GM18868 (cell line): ENCODE results near the gene SAXO1.

Source experiments
- ATAC-seq: cut with Tn5 transposase; IDR thresholded peaks from one replicate; pipeline ENCODE4 v1.9.1; 2021; ENCODE audit warnings: mild to moderate bottlenecking, moderate library complexity; ENCODE audit not compliant: unreplicated experiment

The SAXO1 gene

DNA sequence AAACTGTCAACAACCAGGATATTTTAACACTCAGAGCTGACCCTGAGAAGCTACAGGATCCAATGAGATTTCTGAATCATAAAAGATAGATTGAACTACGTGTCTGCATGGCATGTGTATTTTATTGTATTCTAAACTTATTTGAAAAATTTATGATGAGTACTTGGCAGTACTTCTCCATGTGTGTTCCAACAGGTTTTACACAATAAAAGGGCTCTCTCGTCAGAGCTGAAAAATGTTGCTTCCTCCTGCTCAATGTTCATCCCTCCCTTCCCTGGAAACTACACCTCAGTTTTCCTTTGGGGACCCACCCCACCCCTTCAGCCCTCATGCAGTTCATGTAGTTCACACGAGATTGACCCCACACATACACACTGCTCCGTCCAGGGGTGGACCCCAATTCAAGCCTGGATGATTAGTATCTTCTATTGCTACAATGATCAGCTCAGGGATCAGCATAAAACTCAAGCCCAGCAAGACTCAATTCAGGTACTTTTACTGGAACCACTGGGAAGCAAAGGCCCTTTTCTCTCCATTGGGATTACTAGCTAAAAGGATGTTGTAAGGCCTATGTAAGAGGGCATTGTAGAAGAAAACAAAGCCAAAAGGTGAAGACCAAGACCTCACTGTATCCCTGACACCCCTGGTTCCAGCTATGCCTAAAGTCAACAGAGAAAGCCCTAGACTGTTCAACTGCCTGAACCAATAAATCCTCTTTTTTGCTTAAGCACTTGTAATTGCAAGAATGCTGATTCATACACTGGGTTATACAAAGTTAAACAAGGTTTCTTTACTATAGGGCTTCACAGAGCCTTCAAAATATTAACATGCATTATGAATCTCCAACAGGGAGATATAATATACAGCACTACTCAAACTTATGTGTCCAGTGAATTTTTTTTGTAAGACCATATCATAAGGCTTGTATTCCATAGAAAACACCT is 112.6 kb downstream of the SAXO1 start:
- no peak for ATAC-seq

DNA sequence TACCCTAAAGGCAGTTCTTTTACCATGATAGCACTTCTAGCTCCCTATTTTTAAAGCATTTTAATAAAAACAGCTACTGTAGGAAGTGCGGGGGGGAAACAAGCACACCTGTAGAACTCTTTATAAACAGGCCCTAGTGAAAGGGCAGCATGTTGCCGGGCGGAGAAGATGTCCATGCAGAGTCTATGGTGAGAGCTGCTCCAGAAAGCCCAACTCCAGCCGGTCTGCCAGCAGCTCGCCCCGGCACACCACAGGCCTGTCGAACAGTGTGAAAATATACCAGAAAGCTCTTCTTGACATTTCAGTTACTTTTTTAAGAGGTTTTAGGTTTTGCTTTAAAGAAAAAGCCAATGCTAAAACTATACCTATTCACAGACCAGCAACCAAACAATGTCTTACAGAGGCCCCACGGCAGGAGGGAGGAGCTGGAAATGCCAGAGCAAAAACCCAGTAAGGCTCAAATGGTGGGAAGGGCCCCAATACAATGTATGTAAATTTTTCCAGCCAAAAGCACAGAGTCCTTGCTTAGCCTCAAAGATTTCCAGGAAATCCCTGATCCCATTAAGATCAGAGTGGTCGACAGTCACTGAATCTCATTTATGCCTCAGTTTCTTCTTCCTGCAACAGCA is 121.2 kb downstream of the SAXO1 start:
- no peak for ATAC-seq

DNA sequence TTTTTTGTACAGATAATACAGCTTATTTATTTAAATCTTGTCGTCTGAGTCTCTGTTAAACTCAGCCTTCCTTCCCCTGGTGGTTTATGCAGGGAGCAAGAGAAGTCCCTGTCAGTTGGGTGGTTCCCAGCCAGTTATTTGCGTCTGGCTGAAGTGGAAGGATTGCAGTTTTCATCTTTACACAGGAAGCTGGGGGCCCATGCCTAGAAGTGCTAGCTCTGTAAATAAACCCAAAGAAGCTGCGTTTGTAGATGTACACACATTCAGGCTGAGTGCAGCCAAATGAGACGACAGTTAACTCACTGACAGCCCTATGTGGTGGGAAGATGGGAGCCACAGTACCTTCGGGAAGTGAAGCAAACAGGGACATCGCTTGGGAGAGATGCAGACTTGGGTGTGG is 122.1 kb downstream of the SAXO1 start:
- no peak for ATAC-seq

DNA sequence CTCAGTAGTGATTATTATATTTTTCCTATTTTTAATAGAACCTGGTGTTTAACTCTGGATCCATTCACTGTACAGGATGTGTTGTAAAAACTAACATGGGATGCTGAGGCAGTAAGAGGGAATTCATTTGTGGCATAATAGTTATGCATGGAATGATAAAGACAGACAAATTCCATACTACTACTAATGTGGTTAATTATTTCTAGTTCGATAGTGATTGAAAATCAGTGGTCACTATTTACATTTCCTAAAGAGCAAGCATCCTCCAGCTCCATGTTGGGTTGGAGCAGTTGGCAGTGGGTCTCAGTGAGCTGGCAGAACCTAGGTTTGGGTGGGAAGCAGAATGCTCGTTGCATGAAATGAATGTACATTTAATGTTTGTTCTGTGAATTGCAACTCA is 122.6 kb downstream of the SAXO1 start:
- no peak for ATAC-seq

DNA sequence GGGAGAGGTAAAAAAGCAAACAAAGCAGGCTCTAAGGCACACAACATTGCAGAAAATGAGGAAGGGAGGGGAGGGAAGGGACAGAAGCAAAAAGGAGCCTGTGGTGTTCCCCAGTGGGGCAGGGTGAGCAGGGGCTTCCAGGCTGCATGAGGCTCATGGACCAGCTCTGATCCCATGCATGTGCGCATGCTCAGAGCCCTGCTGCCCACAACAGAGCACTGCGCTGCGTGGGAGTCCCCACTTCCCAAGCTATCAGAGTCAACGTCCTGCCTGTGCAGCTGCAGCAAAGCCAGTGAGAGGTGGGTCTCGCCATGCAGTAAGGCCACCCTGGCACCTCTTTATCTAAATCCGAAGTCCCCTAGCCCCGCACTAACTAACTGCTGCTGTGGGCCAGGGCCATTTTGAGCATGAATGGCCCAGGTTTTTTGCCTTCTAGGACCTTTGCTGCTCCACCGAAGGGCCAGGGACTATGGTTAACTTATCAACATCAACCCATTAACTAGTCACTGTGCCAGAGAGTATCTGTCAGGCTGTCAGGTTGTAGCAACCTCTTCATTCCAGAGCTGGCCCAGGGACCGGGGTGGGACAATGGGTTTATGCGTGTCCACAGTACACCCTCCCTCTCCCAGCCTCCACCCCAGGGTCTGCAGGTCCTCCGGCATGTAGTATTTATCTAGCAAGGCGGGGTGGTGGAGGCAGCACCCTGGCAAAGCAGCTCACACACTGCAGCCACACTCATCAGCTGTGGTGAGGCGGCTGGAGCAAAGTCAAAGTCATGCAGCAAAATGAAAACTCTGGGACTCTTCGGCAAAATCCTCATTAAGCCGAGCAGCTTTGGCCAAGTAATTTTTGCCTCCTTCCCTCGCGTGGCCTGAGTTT is 123.6 kb downstream of the SAXO1 start:
- ATAC-seq: no peak

DNA sequence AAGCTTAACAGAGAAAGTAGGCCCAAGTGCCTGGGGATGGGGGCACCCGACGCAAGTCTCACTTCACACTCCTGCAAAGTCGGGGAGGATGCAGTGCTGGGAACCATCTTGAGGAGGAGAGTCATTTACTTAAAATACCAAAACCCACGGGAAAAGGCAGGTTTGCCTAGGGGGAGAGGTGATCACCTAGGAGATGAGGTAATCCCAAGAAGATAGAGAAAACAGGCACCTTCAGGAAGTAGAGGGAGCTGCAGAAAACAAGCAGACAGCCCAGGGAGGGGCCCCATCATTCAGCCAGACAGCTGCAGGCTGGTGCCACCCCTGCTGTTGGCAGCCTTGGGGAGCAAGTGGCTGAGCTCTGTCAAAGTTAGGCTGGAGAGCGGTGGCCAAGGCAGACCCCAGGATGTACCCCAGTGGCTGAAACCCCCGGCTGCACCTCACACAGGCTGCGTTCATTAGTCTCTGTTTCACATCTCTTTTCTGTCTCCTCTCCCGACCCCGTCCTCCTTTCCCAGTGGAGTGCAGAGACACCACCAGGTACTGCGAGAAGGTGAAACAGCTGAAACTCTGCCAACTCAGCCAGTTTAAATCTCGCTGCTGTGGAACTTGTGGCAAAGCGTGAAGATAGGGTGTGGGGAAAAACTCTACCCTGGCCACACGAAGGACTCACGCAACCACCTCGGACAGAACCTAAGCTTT is 124.9 kb downstream of the SAXO1 start:
- ATAC-seq: no peak

DNA sequence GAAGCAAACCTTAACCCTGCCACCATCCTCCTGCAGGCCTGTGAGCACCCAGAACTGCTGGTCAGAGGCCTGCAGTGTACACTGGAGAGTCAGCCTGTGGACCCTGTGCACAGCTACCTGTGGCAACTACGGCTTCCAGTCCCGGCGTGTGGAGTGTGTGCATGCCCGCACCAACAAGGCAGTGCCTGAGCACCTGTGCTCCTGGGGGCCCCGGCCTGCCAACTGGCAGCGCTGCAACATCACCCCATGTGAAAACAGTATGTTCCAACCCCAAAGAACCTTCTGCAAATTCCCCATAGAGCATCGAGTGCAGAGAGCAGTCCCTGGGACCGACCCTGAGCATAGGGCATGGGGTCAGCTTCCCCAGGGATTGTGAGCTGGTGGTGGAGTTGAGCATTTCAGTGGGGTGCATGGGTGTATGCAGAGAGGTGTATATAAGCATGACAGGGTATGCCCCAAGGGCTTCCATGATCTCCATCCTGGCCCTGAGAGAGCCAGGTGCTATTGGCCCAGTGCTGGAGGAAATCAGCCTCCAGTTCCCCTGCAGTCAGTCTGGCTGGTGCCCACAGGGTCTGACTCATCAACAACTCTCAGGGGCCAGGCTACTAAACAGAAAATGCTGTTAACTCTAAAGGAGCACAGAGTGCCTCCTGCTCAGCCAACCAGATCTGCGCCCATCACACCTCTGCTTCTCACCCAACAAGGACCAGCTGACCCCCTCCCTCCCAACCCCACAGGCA is 126.2 kb downstream of the SAXO1 start:
- peak; percentile 62 for ATAC-seq

DNA sequence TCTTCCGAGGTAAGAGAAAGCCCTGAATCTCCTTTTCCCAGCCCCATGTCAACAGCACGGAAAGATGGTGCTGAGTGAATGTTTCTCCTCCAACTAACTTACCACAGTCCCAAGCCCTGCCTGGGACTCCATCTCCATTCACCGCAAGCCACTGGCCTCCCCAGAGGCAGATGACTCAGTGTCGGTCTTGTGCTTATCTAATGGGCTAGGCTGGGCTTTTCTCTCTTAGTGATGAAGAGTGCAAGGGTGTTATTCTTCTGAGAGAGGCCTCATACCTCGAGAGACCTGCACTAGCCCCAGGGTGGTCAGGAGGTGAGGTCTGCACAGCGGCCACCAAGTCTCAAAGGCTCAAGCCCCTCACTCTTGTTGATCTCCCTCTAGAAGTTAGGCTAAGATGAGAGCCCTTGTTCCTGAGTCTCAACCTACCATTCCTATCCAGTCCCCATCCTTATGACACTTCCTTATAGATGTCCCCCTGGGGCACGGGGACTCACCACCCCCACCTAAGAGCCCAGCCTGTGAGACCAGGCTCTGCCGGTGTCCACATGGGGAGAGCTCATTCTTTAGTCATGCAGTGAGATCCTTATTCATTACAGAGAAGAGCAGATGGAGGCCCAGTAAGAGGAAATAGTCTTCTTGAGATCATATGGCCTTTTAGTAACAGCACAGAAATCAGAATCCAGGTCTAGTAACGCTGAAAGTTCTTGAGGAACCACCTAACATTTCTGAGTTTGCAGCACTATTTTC is 127.0 kb downstream of the SAXO1 start:
- ATAC-seq: no peak

DNA sequence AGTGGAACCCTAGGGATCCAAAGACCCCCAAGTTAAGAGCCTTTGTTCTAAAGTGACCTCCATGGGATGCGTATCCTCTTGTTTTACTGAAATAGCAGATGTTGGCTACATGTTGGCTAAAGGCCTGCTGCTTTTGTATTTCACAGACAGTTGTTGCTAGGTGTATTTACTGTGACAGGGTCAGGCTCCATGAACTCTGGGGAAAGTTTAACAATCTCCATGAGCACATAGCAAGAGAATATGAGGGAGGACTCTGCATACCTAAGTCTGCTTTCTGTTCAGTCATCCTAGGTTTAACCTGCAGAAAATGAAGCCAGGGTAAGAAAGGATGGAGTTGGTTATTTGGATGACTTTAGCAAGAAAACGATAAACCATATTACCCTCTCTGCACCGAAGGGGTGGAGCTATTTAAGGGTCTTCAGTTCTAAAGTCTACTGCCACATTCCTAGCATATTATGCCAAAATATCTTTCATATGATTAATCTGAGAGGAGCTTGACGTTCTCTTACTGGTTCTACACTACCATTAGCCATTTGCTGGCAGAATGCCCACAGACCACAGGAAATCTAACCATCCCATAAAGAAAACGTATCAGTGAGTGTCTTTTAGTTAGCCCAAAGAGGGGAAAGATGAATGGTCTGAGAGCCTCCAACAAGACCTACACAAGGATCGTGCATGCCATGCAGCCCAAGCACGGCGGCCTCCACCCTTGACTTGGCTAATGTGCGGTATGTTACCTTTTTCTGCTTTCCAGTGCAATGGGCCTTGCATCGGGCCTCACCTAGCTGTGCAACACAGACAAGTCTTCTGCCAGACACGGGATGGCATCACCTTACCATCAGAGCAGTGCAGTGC is 127.8 kb downstream of the SAXO1 start:
- no peak for ATAC-seq

DNA sequence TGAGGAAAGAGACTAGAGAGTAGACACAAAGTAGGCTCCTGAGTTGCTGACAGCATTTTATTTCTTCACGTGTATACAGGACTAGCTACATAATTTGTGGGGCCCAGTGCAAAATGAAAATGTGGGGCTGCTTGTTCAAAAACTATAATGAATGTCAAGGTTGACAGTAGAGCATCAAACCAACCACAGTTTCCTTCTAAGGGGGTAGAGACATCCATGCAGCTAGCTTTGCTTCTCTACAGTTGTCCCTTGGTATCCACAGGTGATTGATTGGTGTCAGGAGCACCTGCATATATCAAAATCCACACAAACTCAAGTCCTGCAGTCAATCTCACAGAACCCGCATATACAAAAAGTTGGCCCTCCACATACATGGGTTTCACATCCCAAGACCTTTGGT is 129.6 kb downstream of the SAXO1 start:
- ATAC-seq: no peak

DNA sequence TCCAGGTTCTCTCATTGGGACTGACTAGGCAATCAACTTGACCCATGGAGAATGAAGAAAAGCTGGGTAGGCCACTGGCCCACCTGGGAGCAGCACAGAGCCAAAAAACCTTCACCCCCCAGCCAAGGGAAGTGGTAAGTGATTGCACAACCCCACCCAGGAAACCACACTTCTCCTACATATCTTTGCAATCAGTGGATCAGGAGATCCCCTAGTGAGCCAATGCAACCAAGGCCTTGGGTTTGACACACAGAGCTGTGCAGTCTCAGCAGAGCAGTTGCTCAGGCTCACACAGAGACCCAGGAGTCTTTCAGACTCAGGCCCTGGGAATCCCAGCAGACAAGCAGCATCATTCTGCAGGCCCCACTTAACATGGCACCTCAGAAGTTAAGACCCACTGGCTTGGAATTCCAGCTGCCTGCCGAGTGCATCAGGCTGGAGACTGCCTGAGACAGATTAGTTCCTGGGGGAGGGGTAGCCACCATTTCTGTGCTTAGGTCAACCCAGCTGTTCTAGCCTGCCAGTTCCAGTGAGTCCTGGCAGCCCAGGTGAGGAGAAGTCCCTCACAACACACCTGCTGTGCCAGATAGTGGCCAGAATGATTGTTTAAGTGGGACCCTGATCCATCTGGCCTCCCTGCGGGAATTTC is 136.4 kb downstream of the SAXO1 start:
- ATAC-seq: no peak

DNA sequence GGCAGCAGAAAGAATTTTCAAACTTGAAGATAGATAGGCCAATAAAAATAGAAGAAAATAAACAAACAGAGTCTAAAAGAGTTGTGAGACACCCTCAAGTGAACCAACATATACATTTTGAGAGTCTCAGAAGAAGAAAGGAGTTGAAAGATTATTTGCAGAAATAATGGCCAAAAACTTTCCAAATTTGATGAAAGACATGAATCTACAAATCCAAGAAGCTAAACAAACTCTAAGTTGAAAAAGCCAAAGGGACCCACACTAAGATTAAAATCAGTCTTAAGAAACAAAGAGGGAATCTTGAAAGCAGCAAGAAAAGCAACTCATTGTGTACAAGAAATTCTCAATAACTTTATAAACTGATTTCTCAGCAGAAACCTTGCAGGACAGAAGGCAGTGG is 137.0 kb downstream of the SAXO1 start:
- no peak for ATAC-seq

DNA sequence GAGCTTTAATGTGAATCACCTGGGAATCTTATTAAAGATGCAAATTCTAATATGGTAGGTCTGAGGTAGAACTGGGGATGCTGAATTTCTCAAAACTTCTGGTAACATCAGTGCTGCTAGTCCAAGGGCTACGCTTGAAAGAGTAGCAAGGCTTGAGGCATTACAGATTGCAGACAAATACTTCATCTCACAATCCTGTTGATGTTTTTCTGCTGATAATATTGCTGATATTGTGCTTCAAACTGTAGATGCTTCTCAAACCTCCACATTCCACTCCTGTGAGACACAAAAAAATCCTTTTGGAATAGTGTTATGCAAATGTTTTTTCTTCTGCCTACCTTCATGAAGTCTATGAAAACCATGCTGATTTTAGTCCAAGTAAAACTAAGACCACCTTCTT is 139.5 kb downstream of the SAXO1 start:
- ATAC-seq: no peak

DNA sequence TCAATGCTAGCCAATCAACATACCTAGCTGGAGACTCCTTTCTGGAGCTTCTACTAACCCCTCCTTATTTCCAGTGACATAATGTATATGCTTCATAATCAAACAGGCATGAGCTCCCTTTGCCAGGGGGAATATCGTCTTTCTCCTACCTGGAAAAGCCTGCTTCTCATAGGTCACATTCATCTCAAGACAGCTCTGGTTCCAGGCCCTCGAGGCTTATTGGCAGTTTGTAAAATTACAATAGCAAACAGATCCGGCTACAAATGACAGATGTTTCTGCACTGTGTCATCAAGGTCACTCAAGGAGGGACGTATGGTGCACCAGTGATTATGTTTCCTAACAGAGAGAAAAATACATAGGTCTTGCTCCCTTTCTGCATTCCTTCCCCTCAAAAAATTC is 140.0 kb downstream of the SAXO1 start:
- ATAC-seq: no peak

DNA sequence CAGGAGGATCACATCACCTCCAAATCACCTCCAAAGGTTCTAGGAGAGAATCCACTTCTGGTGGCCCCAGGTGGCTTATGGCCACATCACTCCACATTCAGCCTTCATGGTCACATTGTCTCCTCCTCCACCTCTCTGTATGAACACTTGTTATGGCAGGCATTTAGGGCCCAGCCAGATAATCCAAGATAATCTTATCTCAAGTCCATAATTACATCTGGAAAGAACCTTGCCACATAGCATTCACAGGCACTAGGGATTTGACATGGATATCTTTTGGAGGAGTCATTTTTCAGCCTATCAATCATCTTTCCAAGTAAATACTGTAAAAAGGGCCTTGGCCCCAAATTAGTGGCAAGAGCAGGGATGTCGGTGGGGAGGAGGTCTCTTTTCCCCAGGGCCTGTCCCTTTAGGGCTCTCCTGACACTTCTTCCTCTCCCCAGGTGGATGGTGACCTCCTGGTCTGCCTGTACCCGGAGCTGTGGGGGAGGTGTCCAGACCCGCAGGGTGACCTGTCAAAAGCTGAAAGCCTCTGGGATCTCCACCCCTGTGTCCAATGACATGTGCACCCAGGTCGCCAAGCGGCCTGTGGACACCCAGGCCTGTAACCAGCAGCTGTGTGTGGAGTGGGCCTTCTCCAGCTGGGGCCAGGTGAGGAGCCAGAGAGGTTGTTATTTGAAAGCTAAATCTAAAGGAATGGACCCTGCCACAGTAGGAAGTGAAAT is 140.9 kb downstream of the SAXO1 start:
- no peak for ATAC-seq

DNA sequence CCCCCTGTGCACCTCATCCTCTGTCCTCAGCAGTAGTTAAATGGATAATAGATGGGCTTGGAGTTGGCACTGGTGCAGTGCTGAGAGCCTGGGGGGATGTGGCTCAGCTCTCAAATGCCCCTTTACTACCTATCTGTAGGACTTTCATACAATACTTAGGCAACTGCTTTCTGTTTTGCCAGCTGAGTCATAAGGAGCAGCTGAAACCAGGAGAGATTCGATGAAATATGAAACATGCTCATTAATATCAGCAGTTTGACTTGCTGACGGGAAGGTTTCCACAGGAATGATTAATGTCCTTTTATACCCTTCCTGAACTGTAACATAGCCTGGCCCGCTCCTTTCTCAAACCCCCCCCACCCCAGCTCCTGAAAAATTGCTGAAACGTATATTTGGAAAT is 142.6 kb downstream of the SAXO1 start:
- peak; percentile 73 for ATAC-seq

DNA sequence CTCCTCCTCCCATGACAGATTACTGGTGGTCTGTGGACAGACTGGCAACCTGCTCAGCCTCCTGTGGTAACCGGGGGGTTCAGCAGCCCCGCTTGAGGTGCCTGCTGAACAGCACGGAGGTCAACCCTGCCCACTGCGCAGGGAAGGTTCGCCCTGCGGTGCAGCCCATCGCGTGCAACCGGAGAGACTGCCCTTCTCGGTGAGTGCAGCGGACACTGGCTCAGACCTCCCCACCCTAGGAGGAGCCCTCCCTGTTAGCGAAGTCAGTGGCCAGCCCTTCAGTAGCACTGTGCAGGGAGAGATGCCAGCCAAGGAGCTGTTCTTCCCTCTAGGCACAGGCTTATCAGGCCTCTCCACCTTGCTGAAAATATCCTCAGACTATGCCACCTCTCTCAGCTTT is 143.5 kb downstream of the SAXO1 start:
- no peak for ATAC-seq
